ENCODE data around the gene ERBB2.
"Not testable (repeated sequence)": the region's sequence is repeated elsewhere in the genome, so short reads cannot be mapped to it uniquely, and the experiment has no call there.

The ERBB2 gene

DNA sequence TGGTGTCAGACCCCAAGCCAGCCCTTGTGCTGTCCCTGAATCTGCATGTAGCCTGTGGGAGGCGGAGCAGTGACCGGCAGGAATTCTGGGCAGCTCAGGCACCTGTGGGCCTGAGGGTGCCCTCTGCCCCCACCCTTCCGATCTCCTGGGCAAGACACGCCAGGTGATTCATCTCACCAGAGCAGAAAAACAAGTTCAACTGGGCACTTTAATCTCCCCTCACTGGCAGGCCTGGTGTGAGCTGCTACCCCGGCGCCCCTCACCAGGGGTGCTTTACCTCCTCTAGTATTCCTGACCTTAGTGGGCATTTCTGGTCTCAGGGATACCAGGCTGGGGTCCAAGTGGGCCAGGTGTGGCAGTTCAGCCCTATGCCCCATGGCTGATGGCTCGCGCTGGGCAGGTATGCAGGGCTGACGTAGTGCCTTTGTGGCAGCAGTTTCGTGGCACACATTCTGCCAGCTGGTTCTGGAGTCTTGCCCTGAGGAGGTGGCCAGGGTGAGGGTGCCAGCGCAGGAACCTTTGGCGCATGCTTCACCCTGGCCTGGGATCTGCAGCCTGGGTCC lies 6.0 kb downstream of the ERBB2 start:
- DNase-seq, result no peak

GRCh38 chr17:39706383-39706782 lies 6.5 kb downstream of the ERBB2 start:
- no peak for DNase-seq

GRCh38 chr17:39706921-39707337 lies 7.1 kb downstream of the ERBB2 start:
- DNase-seq, result no peak

- DNase-seq, result no peak
These were observed 9.6 kb downstream of the ERBB2 start for GRCh38 chr17:39709319-39709997.

GRCh38 chr17:39709998-39710964 lies 10.4 kb downstream of the ERBB2 start:
- no peak for DNase-seq

GRCh38 chr17:39711071-39711470 lies 11.2 kb downstream of the ERBB2 start:
- not testable (repeated sequence) for DNase-seq

DNA sequence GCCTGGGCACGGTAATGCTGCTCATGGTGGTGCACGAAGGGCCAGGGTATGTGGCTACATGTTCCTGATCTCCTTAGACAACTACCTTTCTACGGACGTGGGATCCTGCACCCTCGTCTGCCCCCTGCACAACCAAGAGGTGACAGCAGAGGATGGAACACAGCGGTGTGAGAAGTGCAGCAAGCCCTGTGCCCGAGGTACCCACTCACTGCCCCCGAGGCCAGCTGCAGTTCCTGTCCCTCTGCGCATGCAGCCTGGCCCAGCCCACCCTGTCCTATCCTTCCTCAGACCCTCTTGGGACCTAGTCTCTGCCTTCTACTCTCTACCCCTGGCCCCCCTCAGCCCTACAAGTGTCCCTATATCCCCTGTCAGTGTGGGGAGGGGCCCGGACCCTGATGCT lies 12.0 kb downstream of the ERBB2 start:
- DNase-seq, result no peak

DNA sequence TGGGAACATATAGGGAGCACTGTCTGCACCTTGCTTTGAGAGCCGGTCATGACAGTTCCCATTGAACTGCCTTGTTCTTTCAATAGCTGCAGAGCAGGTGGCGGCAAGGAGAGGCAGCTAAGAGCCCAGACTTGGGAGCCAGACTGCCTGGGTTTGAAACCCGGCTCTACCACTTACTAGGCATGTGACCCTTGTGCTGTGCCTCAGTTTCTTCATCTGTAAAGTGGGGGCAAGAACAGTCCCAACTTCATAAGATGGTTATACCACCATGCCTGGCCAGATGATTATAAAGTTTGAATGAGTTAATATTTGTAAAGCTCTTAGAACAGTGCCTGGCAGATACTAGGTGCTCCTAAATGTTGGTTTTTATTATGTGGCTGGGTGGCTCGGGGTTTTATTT lies 14.4 kb downstream of the ERBB2 start:
- no peak for DNase-seq

DNA sequence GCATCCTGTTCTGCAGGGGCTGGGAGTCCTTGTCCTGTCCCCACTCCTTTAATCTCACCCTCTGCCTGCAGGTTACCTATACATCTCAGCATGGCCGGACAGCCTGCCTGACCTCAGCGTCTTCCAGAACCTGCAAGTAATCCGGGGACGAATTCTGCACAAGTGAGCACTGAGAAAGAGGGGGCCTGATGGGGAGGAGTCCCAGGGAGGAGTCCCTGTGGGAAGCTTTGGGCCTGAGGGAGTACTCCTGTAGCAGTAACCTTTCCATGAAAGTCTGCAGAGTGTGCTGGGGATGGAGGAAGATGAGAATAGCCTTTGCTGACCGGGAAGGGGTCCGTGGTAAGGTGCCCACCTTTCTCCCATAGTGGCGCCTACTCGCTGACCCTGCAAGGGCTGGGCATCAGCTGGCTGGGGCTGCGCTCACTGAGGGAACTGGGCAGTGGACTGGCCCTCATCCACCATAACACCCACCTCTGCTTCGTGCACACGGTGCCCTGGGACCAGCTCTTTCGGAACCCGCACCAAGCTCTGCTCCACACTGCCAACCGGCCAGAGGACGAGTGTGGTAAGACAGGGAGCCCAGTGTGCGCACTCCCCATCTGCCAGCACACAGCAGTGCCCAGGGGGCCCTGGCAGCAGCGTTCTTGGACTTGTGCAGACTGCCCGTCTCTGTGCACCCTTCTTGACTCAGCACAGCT lies 15.7 kb downstream of the ERBB2 start:
- DNase-seq, result no peak

DNA sequence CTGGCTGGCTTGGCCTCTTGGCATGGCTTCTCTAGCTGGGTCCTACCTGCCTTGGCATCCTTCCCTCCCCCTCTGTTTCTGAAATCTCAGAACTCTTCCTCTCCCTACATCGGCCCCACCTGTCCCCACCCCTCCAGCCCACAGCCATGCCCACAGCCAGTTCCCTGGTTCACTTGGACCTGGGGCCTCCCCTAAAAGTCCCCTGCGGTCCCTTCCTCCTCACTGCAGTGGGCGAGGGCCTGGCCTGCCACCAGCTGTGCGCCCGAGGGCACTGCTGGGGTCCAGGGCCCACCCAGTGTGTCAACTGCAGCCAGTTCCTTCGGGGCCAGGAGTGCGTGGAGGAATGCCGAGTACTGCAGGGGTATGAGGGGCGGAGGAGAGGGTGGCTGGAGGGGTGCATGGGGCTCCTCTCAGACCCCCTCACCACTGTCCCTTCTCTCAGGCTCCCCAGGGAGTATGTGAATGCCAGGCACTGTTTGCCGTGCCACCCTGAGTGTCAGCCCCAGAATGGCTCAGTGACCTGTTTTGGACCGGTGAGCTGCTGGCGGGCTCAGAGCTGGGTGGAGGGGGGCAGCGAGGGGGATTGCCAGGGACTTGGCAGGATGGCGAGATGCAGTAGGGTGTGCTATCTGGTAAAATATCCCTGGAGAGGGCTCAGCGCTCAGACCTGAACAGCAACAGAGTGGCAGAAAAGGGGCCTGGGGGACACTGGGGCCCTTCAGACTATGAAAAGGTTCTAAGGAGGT lies 16.4 kb downstream of the ERBB2 start:
- DNase-seq, result no peak

DNA sequence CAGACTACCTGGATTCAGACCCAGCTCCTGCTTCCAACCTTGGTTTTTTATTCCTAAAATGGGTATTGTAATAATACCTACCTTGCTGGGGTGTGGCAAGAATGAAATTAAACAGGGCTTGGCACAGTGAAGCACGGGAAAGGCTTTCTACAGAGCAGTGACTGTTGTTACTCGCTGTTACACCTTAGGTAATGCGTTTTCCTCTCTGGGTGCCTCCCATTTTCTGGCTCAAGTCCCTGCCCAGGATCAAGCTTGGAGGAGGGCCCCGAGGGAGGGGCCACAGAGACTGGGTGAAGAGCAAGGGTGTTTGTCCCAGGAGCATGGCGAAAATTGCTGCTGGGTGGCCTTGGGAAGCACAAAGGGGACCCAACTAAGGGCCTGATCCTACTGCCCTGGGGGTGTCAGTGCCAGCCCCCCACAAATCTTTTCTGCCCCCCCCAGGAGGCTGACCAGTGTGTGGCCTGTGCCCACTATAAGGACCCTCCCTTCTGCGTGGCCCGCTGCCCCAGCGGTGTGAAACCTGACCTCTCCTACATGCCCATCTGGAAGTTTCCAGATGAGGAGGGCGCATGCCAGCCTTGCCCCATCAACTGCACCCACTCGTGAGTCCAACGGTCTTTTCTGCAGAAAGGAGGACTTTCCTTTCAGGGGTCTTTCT lies 17.1 kb downstream of the ERBB2 start:
- no peak for DNase-seq

DNA sequence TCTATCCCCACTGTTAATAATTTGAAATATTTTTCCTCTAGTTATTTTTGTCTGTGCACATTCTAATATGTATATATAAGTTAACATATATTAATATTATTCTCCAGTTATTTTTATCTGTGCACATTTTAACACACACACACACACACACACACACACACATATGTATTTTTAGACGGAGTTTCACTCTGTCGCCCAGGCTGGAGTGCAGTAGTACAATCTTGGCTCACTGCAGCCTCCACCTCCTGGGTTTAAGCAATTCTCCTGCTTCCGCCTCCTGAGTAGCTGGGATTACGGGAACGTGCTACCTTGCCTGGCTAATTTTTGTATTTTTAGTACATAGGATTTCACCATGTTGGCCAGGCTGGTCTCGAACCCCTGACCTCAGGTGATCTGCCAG lies 17.8 kb downstream of the ERBB2 start:
- no peak for DNase-seq

- no peak for DNase-seq
These were observed 19.9 kb downstream of the ERBB2 start for GRCh38 chr17:39719563-39720355.

DNA sequence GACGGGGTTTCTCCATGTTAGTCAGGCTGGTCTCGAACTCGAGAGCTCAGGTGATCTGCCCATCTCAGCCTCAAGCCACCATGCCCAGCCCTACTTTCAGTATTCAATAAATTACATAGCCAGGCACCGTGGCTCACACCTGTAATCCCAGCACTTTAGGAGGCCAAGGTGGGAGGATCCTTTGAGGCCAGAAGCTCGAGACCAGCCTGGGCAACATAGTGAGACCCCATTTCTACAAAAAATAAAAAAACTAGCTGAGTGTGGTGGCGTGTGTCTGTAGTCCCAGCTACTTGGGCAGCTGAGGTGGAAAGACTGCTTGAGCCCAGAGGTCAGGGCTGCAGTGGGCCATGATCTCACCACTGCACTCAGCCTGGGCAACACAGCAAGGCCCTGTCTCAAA lies 22.2 kb downstream of the ERBB2 start:
- DNase-seq, result no peak

DNA sequence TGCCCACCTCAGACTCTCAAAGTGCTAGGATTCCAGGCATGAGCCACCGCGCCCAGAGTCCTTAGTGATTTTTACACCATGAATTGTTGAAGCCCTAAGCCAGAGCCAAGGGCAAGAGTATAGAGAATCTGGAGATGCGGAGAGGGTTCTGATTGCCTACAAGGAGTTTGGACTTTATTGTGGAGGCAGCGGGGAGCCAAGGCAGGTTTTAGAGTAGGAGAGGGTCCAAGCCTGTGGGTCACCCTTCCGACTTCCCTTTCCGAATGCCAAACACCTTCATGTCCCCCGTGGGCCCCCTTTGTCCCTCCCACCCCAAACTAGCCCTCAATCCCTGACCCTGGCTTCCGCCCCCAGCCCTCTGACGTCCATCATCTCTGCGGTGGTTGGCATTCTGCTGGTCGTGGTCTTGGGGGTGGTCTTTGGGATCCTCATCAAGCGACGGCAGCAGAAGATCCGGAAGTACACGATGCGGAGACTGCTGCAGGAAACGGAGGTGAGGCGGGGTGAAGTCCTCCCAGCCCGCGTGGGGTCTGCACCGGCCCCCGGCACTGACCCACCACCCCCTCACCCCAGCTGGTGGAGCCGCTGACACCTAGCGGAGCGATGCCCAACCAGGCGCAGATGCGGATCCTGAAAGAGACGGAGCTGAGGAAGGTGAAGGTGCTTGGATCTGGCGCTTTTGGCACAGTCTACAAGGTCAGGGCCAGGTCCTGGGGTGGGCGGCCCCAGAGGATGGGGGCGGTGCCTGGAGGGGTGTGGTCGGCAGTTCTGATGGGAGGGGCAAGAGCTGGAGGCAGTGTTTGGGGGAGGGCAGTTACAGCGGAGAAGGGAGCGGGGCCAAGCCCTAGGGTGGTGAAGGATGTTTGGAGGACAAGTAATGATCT lies 23.3 kb downstream of the ERBB2 start:
- DNase-seq, result no peak

GRCh38 chr17:39724731-39725130 lies 24.9 kb downstream of the ERBB2 start:
- no peak for DNase-seq

GRCh38 chr17:39725923-39726322 lies 26.1 kb downstream of the ERBB2 start:
- DNase-seq, result not testable (repeated sequence)

DNA sequence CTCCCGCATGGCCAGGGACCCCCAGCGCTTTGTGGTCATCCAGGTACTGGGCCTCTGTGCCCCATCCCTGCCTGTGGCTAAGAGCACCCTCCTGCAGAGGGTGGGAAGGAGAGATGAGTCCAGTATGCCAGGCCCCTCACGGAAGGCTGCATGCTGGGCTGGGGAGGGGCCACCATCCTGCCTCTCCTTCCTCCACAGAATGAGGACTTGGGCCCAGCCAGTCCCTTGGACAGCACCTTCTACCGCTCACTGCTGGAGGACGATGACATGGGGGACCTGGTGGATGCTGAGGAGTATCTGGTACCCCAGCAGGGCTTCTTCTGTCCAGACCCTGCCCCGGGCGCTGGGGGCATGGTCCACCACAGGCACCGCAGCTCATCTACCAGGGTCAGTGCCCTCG lies 26.8 kb downstream of the ERBB2 start:
- no peak for DNase-seq

GRCh38 chr17:39727556-39727955 lies 27.7 kb downstream of the ERBB2 start:
- no peak for DNase-seq

- no peak for DNase-seq
These were observed 29.5 kb downstream of the ERBB2 start for GRCh38 chr17:39729280-39729851.
